ENCODE measurements around the gene TMPRSS11D. TPM values are rescaled to one million over a fixed set of nuclear protein-coding genes. Genes with fewer than 3 reads are reported as not detected.

Gene TMPRSS11D
- total RNA-seq, 1 experiment from 2014 or later, result not detected

DNA sequence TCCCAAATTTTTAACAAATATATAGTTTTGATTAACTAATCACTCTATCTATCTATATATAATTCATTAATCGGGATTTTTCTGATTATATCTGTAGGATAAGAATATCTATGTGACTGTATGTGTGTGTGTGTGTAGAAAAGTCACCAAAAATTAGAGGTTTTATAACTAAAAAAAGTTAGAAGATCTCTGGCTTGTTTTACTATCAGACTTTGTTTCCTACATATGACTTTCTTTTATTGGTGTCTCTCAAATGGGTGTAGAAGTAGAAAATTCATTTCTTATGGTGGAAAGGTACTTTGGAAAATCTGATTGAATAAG, 26.7 kb upstream of the TMPRSS11D start (continued):
- TF ChIP-seq, protein P1, sequence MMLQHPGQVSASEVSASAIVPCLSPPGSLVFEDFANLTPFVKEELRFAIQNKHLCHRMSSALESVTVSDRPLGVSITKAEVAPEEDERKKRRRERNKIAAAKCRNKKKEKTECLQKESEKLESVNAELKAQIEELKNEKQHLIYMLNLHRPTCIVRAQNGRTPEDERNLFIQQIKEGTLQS (IDR thresholded peaks at IDR 0.05), result no peak
- TF ChIP-seq, protein P2, sequence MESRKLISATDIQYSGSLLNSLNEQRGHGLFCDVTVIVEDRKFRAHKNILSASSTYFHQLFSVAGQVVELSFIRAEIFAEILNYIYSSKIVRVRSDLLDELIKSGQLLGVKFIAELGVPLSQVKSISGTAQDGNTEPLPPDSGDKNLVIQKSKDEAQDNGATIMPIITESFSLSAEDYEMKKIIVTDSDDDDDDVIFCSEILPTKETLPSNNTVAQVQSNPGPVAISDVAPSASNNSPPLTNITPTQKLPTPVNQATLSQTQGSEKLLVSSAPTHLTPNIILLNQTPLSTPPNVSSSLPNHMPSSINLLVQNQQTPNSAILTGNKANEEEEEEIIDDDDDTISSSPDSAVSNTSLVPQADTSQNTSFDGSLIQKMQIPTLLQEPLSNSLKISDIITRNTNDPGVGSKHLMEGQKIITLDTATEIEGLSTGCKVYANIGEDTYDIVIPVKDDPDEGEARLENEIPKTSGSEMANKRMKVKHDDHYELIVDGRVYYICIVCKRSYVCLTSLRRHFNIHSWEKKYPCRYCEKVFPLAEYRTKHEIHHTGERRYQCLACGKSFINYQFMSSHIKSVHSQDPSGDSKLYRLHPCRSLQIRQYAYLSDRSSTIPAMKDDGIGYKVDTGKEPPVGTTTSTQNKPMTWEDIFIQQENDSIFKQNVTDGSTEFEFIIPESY (IDR thresholded peaks at IDR 0.05; ENCODE audit: extremely low read depth, insufficient replicate concordance, low read length), result no peak

DNA sequence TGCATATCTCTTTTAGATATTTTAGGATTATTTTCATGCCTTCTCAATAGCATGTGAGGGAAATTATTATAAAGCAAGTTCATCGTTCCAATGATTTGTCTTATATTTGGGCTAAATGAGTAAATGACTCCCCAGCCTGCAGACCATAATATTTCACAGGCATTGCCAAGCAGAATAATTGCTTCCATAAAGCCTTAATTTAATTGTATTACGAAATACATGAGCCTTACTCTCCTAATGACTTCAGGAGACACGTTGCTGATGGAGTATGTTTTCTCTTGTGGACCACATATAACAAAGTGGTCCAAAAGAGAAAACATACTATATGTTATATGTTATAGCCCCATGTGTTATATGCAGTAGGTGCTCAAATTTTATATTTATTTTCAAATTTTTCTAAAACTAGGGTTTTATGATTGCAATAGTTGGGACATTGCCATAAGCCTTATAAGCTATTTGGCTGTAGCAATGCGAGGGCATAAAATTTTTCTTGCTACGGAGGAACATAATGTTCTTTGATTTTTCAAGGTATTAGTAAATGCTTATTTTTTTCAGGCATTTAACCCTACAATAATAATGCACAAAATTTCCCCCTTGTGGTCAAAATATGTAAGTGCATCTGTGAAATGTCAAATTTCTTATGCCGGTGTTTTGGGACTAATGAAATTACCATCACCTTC, 26.2 kb upstream of the TMPRSS11D start:
- TF ChIP-seq RAD21 (IDR thresholded peaks at IDR 0.05; ENCODE audit: low read depth), result peak; percentile 47
- TF ChIP-seq, protein P3, sequence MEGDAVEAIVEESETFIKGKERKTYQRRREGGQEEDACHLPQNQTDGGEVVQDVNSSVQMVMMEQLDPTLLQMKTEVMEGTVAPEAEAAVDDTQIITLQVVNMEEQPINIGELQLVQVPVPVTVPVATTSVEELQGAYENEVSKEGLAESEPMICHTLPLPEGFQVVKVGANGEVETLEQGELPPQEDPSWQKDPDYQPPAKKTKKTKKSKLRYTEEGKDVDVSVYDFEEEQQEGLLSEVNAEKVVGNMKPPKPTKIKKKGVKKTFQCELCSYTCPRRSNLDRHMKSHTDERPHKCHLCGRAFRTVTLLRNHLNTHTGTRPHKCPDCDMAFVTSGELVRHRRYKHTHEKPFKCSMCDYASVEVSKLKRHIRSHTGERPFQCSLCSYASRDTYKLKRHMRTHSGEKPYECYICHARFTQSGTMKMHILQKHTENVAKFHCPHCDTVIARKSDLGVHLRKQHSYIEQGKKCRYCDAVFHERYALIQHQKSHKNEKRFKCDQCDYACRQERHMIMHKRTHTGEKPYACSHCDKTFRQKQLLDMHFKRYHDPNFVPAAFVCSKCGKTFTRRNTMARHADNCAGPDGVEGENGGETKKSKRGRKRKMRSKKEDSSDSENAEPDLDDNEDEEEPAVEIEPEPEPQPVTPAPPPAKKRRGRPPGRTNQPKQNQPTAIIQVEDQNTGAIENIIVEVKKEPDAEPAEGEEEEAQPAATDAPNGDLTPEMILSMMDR (IDR thresholded peaks at IDR 0.05 in 2 of 3, conservative IDR thresholded peaks at IDR 0.05 in 1 of 3; ENCODE audit: borderline replicate concordance in 1 of 3, insufficient read depth in 1 of 3, low read depth in 2 of 3, low read length in 2 of 3), result peak; percentile 53 to 72 (median 55); a peak in 5 of 6 replicates
- no peak for TF ChIP-seq ZNF274 (IDR thresholded peaks at IDR 0.05; ENCODE audit: low read depth, low read length)
- Histone ChIP-seq H3K4me3 (replicated peaks in 1 of 2; ENCODE audit: low read depth in 1 of 2, low read length in 2 of 2) (no peak overlapping the region), H3K9ac (ENCODE audit: low read length) (no peak overlapping the region), H4K20me1 (ENCODE audit: insufficient read depth) (no peaks in the 10 kb centered on the region), H3K36me3 (ENCODE audit: control insufficient read depth in 1 of 2, insufficient read depth in 2 of 2, low read length in 2 of 2) (no peaks in the 10 kb centered on the region), H3K27ac (ENCODE audit: low read depth, low read length) (no peak overlapping the region), H3K9me2 (ENCODE audit: insufficient read depth) (no peaks in the 10 kb centered on the region), H3K79me2 (ENCODE audit: insufficient read depth, low read length) (no peaks in the 10 kb centered on the region), H3K4me1 (ENCODE audit: control insufficient read depth in 1 of 2, insufficient read depth in 2 of 2, low read length in 2 of 2) (no peaks in the 10 kb centered on the region), H3K9me3 (ENCODE audit: control insufficient read depth in 1 of 2, insufficient read depth in 1 of 2, low read depth in 1 of 2, low read length in 2 of 2) (no peaks in the 10 kb centered on the region), H3K27me3 (ENCODE audit: insufficient read depth, low read length) (no peaks in the 10 kb centered on the region), H2AFZ (ENCODE audit: low read depth, low read length, poor library complexity, severe bottlenecking) (no peak overlapping the region), H3K4me2 (ENCODE audit: low read length) (no peak overlapping the region)
- ChIA-PET CTCF (interaction anchor here (1.6 kb wide), 1 partner anchor 164 kb away, joined by 9 read pairs; no protein-coding TSS in a partner anchor), RAD21 (ENCODE audit: low non-redundant PET in 1 of 2, low total read pairs in 2 of 2, uncharacterized antibody in 2 of 2, unreplicated experiment in 2 of 2) (no interaction called here), POLR2A (no interaction called here)
- DNase-seq (ENCODE audit: low read depth, low spot score), result no peak
- intact Hi-C loops (cut with micrococcal nuclease), result loop anchor here (1.0 to 10.0 kb wide), 3 partner anchors 37 to 465 kb away; no protein-coding TSS in a partner anchor
- no peak for ATAC-seq
- BruUV-seq (replicated peaks), result no TSS peak
